OCI-LY3 (cell line): ENCODE results near the gene DMRT1.

Experiments used
- EZH2phosphoT487 ChIP-seq: fragments of 200-600 bp; shearing (Covaris generic); IDR thresholded peaks from 2 replicates; pipeline ENCODE4 v1.6.1; 2018; ENCODE audit warnings: antibody characterized with exemption, mixed run types, low read depth
- TF ChIP-seq, protein P1 (sequence below): fragments of 200-600, 300-600 bp; sonication (generic); IDR thresholded peaks from 2 replicates; pipeline ENCODE4 v1.5.1; 2014; ENCODE audit warnings: antibody characterized with exemption, low read length, low read depth

- no peak for TF ChIP-seq EZH2phosphoT487
- TF ChIP-seq, protein P1, sequence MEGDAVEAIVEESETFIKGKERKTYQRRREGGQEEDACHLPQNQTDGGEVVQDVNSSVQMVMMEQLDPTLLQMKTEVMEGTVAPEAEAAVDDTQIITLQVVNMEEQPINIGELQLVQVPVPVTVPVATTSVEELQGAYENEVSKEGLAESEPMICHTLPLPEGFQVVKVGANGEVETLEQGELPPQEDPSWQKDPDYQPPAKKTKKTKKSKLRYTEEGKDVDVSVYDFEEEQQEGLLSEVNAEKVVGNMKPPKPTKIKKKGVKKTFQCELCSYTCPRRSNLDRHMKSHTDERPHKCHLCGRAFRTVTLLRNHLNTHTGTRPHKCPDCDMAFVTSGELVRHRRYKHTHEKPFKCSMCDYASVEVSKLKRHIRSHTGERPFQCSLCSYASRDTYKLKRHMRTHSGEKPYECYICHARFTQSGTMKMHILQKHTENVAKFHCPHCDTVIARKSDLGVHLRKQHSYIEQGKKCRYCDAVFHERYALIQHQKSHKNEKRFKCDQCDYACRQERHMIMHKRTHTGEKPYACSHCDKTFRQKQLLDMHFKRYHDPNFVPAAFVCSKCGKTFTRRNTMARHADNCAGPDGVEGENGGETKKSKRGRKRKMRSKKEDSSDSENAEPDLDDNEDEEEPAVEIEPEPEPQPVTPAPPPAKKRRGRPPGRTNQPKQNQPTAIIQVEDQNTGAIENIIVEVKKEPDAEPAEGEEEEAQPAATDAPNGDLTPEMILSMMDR = no peak
These were observed 36.7 kb downstream of the DMRT1 start for GRCh38 chr9:878239-878638.
